NCI-H146 treated with DMSO at 0.1 percent for 48 hours (cell line): ENCODE measurements around the gene LAD1.

ENCODE experiments used
- DNase-seq: peaks from one replicate; lab custom pipeline; 2025; ENCODE audit not compliant: unreplicated experiment; lab: John Stamatoyannopoulos, UW

The LAD1 gene

GRCh38 chr1:201399018-201399351 lies at the start of gene LAD1:
LAD1 (minus strand) TSS chr1:201399324; CDS start chr1:201399306, 18 bp downstream.
- DNase-seq, result no peak

- peak; percentile 22 for DNase-seq
These were observed 49.1 kb upstream of the LAD1 start for GRCh38 chr1:201447903-201448871.

- DNase-seq, result no peak
These were observed 46.2 kb upstream of the LAD1 start for GRCh38 chr1:201445310-201445709.

GRCh38 chr1:201444792-201445191 lies 45.7 kb upstream of the LAD1 start:
- DNase-seq, result no peak

GRCh38 chr1:201443747-201444146 lies 44.6 kb upstream of the LAD1 start:
- no peak for DNase-seq

- DNase-seq, result no peak
These were observed 37.8 kb upstream of the LAD1 start for GRCh38 chr1:201436969-201437368.

- peak; percentile 31 for DNase-seq
These were observed 37.3 kb upstream of the LAD1 start for GRCh38 chr1:201436393-201436792.

- DNase-seq, result no peak
These were observed 35.1 kb upstream of the LAD1 start for GRCh38 chr1:201434266-201434665.

- no peak for DNase-seq
These were observed 34.5 kb upstream of the LAD1 start for GRCh38 chr1:201433609-201434008.

- DNase-seq, result no peak
These were observed 31.7 kb upstream of the LAD1 start for GRCh38 chr1:201430776-201431175.

- DNase-seq, result no peak
These were observed 30.8 kb upstream of the LAD1 start for GRCh38 chr1:201429736-201430501.

GRCh38 chr1:201427963-201428362 lies 28.8 kb upstream of the LAD1 start:
- no peak for DNase-seq

- DNase-seq, result no peak
These were observed 27.6 kb upstream of the LAD1 start for GRCh38 chr1:201426479-201427310.

- no peak for DNase-seq
These were observed 25.0 kb upstream of the LAD1 start for GRCh38 chr1:201424146-201424545.

GRCh38 chr1:201423655-201424054 lies 24.5 kb upstream of the LAD1 start:
- DNase-seq, result no peak

GRCh38 chr1:201422436-201423030 lies 23.4 kb upstream of the LAD1 start:
- DNase-seq, result no peak

GRCh38 chr1:201422026-201422425 lies 22.9 kb upstream of the LAD1 start:
- no peak for DNase-seq

GRCh38 chr1:201421041-201421440 lies 21.9 kb upstream of the LAD1 start:
- no peak for DNase-seq

- no peak for DNase-seq
These were observed 21.5 kb upstream of the LAD1 start for GRCh38 chr1:201420608-201421002.

GRCh38 chr1:201419746-201420607 lies 20.9 kb upstream of the LAD1 start:
- no peak for DNase-seq
